Activated naive CD8-positive, alpha-beta T cell treated with anti-CD3 and anti-CD28 coated beads, Interleukin-2, amount 50 U/mL, for 16 hours (primary cell): Measurements from ENCODE around the gene KIRREL3.
"Not testable (repeated sequence)": the region's sequence is repeated elsewhere in the genome, so short reads cannot be mapped to it uniquely, and the experiment has no call there.

ENCODE experiments used
- DNase-seq: peaks from one replicate; pipeline ENCODE4 v3.0.0-alpha.2; 2020; ENCODE audit warnings: low read depth, low spot score

Gene KIRREL3

DNA sequence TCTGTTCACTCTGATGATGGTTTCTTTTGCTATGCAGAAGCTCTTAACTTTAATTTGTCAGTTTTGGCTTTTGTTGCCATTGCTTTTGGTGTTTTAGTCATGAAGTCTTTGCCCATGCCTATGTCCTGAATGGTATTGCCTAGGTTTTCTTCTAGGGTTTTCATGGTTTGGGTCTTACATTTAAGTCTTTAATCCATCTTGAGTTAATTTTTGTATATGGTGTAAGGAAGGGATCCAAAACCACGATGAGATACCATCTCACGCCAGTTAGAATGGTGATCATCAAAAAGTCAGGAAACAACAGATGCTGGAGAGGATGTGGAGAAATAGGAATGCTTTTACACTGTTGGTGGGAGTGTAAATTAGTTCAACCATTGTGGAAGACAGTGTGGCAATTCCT lies 48.0 kb downstream of the KIRREL3 start:
- DNase-seq = not testable (repeated sequence)

DNA sequence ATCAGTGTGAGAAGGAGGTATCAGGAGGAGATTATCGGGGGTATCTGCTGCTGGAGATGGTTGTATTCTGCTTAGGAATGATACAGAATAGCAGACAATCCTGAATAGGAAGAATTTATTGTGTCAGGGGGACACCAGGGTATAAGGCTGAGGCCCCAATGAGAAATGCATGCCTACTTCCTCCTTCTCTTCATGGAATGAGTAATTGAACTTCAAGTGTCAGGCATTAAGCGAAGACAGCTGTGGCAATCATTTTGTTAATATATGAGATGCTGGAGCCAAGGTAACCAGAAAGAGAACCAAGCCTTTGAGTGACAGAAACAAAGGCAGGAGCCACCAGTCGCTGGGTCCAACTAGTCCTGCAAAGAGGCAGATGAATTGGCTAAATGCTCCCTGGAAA lies 49.1 kb downstream of the KIRREL3 start:
- no peak for DNase-seq

DNA sequence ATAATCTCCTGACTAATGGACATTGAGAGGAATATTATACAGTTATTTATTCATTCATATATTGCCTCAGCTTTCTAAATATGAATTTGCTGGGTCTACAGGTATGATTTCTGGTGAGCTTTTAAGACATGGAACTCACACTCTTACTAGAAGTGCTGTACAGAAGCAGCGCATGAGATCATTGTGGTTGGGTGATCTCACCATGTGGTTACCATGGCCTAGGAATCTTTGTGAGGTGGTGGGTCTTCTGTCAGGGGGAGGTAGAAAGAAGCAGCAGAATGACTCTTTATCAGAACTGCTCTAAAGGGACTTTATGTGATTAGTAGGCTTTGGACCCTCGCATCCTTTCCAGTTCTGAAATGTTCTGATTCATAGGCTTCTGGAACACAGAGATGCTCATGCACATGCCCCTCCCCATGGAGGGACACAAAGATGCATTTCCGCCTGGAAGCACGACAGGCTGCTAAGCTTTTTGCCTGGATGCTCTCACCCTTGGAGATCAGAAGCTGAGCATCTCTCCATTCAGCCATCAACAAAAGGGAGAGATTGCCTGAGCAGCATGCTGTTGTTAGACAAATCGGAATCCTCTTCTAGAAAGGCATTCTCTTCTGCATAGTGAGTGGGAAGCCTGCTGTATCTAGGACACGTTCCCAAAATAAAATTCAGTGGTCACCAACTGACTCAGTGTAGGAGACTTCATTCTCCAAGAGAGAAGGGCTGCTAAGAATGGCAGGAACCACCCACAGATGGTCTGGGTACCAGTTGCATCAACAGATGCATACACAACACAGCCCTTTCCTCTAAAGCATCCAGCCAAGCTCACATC lies 51.3 kb downstream of the KIRREL3 start:
- no peak for DNase-seq

DNA sequence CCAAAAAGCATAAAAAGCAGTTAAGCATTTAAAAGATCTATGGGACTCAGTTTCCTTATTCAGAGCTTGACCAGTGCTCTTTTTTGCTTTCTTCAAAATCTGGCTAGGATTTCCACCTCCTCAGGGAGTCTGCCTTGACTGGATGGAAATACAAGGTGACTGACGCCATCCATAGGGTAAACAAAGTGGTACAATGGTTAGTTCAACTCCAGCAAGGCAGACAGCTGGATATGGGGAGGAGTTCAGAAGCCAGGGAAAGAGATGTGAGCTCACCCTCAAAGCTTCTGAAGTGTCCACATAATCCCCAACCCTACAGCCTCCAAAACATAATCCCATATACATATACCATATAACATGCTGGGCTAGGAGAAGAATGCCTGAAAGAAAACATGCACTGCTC lies 52.0 kb downstream of the KIRREL3 start:
- no peak for DNase-seq

DNA sequence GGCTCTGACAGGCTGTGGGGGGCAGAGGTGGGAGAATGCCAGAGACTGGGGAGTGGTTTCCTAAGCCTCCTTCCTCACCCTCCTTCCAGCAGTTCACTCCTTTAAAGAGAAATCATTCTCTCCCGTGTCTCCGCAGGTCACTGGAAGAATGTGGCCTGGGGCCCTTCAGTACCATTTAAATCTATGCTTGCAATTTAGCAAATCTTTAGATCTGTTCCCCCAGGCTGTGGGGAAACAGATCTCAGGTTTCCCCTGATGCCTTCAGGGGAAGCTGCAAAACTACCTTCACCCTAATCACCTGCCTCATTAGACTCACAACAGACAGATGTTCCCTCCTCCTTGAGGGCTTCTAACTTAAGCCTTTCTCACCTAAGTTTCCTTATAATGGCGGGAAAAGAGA lies 55.3 kb downstream of the KIRREL3 start:
- DNase-seq = no peak

DNA sequence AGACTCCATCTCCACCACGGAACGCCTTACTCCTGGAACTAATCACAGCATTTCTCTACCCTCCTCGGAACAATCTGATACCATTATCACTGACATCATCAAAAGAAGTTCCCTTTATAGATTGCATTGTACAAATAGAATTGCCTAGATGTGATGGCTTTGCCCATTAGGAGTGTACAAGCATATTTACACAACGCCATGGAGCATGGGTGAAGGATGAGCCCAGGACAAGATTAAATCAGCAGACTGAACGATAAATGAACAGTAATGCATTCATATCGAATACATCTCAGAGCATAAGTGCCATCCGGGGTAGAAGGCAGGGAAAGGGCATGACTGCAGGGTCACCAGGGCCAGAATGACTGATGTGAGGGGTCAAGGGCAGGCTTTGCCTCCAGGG lies 57.3 kb downstream of the KIRREL3 start:
- DNase-seq = no peak

DNA sequence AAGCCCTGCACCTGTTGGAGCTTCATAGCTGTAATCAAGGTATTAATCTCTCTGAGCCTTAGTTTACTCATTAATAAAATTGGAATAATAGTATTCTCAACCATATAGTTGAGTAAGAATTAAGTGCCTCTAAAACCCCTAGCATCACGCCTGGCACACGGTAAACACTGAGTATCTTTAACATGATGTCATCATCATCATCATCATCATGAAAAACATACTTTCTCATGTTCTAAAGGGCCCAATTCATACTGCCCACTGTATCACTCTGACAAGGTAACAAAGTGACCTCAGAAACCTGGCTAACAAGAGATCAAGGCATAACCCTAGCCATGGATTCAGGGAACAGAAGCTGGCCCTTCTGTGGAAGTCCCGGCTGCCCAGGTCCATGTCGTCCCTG lies 58.4 kb downstream of the KIRREL3 start:
- DNase-seq = no peak

DNA sequence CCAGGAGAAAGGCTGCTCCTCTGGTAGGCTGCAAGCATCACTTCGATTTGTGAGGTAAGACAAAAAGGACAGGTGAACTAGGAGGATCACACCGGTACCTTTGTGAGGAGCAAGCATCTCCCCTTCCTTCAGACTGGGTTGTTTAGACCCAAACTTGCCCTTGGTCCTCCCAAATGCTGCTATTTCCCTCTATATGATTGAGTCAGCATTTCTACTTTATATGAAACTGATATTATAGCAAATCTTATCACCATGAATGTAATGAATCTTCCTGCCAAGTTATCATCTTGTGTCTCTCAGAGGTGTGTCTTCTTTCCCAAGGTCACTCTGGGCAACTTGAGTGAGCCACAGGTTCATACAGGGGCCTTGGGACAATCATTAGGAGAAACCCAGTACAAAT lies 61.0 kb downstream of the KIRREL3 start:
- DNase-seq = no peak

DNA sequence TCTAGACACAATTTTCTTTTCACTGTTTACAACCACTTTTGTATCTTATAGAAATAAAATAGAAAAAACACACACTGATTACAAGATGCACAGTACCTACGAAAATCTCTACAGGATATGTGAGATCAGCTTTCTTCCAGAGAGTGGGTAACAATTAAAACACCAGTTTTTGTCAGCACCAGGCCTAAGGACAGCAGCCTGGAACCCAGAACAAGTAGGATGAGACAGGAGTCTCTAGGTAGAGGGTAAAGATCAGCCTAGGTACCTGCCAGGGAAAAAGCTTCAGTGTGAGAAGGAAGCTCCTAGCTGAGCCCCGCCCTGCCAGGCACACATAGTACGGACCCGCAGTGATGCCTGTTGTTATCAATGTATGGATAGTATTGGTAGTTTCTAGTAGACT lies 61.9 kb downstream of the KIRREL3 start:
- DNase-seq = no peak

DNA sequence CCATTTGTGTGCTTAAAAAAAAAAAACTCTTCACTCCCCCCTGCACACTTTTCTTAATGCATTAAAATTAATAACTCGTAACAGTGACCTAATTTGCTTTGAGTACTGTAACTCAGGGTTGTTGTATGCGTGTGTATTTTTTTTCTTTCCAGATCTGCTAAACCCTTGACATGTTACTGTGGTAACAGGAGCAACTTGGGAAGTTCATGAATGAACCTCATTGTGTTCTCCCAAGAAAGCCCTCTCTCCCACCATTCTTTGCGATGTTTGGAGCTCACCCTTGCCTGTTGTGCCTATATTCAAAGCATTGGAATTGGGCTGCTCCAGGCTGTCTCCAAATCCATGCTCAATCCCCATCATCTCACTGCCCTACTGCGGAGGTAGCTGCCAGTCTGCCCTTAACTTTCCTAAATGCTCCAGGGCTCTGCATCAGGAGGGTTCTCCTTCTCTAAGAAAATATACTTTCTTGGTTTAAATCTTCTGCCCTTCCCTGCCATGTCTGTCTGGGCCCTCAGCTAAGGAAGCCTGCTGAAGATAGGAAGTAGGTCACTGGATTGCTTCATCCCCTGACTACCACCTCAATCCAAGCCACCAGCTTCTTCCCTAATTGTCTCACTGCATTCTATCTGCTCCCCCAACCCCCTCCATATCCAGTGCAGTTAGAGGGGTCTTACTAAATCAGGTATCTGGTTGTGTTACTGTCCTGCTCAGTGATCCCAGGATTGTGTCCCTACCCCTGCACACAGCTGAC lies 70.3 kb downstream of the KIRREL3 start:
- DNase-seq = no peak

DNA sequence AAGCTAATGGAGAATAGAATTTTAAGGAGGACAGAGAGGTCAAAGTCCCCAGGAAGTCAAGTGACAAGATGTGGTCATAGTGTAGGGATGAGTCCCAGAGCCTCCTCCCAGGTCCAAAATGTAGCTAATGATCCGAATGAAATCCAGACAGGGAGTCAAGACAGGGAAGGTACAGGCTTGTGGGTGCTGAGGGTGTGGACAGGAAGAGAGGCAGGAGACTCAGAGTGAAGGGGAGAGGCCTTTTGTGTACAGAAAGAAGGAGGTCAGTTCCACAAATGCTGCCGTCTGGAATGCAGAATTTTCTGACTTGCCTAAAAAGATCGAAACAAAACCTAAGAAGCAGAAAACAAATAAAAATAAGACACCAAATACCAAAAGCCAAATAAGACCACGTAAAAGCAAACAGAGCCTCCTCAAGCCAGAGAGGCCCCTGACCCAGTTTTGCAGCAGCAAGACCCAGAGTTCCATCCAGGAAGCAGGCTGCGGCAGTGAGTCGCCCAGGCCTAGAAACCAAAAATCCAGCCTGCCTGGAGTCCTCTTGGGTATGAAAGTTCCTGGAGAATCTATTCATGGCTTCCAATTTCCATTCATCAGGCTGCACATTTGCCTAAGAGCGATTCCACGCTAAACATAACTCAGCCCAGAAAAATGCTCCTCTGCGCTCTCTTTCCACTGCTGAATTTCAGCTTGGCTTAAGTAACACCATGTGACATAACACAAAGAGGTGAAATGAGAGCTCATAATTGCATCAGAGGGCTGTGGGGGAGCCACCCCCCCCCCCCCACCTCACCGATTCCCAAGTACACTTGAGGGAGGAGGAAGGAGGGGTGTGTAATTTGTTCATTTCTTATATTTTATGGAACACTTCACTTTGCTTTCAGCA lies 71.2 kb downstream of the KIRREL3 start:
- no peak for DNase-seq

DNA sequence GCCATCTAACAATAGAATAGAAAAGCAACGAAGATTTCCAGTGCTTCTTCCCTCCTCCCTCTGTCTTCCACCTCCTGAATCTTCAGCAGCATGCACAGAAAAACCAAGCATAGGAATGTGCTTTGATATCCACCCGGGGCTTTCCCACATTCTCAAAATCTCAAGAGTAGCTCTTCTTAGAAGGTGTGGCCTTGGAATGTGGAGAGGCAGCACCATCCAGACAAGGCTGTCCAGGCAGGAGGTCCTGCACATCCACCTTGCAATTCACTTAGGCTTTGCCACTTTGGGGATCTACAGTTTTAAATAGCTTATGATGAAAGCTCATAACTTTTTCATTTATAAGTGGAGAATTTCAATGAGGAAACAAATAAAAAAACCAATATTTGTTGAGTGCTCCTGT lies 72.9 kb downstream of the KIRREL3 start:
- DNase-seq = no peak

DNA sequence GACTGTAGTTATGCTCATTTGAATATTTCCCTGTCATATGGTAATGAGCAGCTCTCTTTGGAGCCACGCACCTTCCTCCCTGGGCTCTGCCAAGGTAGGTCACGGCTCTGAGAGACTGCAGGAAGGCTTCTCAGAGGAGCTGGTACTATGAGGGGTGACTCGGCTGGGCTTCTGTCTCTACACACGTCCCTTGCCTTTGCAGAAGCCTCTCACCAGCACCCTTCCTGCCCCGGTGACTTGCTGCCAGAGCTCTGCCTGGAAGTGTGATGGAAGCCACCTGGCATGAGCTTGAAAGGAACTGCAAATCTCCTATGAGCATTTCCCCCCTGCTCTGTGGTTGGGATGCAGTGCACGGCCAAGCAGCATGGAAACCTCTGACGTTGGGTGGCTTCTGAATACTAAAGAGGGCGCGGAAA lies 74.2 kb downstream of the KIRREL3 start:
- DNase-seq = no peak

DNA sequence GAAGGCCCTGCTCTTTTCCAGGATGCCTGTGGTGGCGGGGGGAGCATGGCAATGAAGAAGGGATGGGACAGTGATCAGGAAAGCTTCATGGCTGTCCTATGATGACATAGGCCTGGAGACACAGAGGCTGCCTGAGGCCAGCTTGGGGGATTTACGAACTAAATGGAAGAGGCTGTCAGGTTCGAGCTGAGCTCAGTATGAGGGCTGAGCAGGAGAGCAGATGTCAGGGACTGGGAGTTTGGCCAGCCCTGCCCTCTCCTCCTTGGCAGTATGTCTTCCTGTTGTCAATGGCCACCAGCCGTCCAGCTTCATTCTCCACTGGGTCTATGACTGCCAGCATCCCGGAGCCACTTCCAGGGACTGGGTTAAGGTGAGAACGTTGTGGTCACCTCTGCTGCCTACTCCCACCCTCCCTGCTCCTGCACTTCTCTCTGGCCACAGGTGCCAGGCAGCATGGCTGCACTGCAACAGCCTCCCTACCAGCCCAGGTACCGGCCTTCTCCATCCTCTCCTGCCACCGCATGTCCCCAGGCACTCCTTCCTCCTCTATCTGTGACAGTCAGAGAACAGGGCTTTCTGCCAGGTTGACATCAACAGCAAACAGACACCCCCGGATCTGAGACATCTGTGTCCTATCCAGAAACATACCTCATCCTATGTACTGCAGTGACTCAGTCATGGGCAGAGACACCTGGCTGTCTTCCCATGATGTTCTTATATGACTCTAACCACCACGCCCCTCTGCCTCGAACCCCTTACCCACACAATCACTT lies 75.1 kb downstream of the KIRREL3 start:
- DNase-seq = no peak

DNA sequence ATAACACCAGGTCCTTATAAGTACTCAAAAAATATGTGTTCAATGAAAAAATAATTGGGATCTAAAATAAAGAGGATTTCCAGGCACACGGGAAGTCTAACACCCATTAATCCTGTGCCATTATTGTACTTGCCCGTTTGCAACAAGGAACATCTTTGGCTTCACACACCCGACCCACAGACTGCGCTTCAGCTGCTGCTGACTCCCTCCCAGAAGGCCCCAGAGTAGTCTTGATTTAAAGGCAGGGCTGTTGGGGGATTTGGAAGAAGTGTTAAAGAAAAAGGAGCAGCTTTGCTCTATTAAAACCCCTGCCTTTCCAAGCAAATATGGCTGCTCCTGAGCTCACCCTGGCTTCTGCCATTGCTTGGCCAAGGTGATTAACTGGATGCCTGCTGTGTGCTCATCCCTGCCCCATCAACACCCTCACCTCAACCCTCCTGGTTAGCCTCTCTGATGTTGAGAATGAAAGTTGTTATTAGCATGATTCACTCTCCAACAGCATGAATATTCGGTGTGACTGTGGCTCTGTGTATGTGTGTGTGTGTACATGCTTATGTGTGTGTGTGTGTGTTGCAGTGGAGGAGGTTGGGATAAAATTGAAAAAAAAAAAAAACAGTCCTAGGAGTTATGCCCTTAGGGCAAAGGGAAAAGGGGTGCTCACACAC lies 76.1 kb downstream of the KIRREL3 start:
- DNase-seq = no peak

DNA sequence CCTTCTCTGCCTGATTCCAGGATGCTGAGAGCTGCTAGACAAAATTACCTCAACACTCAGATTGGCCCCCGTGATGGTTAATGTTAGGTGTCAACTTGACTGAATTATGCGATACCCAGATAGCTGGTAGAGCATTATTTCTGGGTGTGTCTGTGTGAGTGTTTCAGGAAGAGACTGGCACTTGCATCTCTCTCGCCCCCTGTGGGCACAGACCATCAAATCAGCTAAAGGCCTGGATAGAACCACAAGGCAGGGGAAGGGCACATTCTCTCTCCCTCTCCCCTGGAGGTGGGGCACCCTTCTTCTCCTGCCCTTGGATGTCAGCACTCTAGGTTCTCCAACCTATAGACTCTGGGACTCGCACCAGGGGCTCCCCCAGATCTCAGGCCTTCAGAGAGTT lies 79.7 kb downstream of the KIRREL3 start:
- no peak for DNase-seq

DNA sequence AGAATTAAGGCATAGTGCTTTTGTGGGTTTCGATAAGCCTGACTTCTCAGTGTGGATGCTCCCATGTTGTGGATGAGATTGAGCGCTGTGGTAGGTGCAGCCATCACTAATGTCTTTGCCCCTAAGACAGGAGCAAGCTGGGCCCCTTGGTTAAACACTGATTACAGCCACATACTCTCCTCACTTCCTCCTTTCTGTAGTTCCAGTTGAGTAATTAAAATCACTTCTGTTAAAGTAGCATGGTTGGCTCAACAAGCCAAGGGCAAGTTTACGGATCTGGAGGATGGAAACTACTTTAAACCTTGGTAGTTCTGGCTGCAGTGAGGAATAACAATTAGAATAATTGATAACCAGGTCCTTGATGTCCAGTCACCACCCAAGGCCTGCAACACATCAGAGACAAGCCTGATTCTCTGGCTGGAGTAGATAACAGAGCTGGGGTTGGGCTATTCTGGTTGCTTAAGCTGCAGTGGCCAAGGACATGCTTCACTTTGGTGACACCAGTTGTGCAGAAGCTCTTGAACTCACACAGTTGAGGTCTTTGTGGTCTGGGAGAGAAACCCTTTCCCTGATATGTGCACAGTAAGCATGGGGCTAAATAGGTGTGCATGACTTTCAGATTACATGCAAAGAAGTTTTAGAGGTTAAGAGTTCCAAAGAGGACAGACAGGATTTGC lies 81.3 kb downstream of the KIRREL3 start:
- DNase-seq = no peak

DNA sequence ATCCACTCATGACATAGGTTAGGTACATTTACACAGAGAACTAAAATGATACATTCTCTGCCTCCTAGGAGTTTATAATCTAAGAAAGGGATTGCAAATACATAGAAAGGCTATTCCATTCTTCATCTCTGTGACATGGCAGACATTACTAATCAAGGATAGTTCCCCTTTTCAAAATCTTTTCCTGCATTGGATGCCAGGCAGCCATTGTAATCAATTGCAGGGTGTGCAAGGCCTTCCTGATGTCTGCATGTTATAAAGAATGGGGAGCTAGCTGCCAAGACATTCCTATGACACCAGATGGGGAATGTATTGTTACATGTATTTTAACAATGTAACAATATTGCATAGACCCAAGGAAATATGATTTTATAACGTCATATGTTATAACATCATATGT lies 82.0 kb downstream of the KIRREL3 start:
- no peak for DNase-seq

DNA sequence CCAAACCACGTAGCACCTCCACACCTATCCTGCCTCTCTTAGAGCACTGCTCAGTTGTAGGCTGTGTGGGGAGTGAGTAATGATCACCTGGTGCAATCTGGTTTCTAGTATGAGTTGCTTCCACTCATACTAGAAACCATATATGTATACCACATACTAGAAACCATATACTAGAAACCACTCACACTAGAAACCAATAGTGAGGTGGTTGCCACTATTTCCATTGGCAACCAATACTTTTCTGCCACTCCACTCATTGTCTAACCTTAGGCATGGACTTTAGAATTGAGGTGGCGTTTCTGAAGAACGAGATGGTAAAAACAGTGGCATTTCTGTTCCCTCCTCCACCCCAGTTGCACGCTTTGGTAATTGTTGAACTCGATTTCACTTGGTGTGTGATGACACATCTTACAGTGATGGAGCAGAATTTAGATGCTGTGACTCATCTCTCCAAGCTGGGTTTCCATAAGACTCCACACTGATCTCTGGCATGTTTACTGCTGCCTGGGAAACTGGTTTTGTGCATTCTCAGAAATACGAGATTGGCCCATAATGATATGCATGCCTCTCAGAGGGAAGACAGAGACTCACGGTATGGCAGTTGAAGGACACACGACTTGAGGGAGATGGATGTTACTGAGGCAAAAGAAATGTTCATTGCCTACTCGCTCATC lies 82.9 kb downstream of the KIRREL3 start:
- DNase-seq = no peak

DNA sequence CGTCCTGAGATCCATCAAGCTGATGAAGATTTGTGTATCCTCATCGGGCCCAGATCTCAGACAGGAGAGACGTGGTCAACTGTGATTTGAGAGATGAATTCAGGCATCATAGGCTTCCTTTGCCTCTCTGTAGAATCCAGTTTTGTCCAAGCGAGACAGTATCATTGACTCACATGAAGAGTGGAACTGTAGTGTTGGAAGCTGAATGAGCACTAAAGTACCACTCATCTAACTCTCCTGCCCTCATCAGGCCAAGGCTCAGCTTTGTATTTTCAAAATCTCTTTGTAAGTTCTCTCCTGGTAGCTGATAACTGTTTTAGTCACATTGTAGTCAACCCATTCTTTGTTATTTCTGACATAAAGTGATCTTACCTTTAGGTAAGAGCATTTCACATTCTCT lies 85.1 kb downstream of the KIRREL3 start:
- DNase-seq = no peak
